SU-DHL-6 (cell line): Measurements from ENCODE around the gene AFF4.

Experiments
- H2AFZ ChIP-seq: fragments of 200-600 bp; sonication (generic); 2 replicates; pipeline ENCODE4 v1.6.1; 2014; ENCODE audit warnings: low read depth, mild to moderate bottlenecking, moderate library complexity, mixed read lengths, antibody characterized with exemption, low read length; ENCODE audit not compliant: severe bottlenecking
- H3F3A ChIP-seq: fragments of 200-600 bp; shearing (Covaris generic); 2 replicates; pipeline ENCODE4 v1.6.0; 2016; ENCODE audit warnings: antibody characterized with exemption, mild to moderate bottlenecking; ENCODE audit not compliant: insufficient read depth
- H3K27ac ChIP-seq: fragments of 200-600 bp; sonication (generic); 2 replicates; pipeline ENCODE4 v1.5.1; 2016; ENCODE audit warnings: low read depth, mild to moderate bottlenecking, low read length, moderate library complexity, mixed read lengths
- H3K27me3 ChIP-seq: fragments of 200-600 bp; sonication (generic), shearing (Covaris generic); 2 replicates; pipeline ENCODE4 v1.6.0; 2014; ENCODE audit warnings: mild to moderate bottlenecking, low read length
- H3K36me3 ChIP-seq: fragments of 200-600 bp; sonication (generic); 2 replicates; pipeline ENCODE4 v1.6.1; 2014; ENCODE audit warnings: mild to moderate bottlenecking, low read length, mixed read lengths
- H3K4me2 ChIP-seq: fragments of 300-600, 200-600 bp; shearing (Covaris generic), sonication (generic); 2 replicates; pipeline ENCODE4 v1.6.0; 2014; ENCODE audit warnings: low read length, low read depth, mild to moderate bottlenecking; ENCODE audit not compliant: poor library complexity, severe bottlenecking
- H3K4me3 ChIP-seq: fragments of 200-600 bp; sonication (generic); 2 replicates; pipeline ENCODE4 v1.5.1; 2014; ENCODE audit warnings: antibody characterized with exemption, low read length, mild to moderate bottlenecking, mixed read lengths; ENCODE audit not compliant: insufficient read depth, poor library complexity, severe bottlenecking
- H3K79me2 ChIP-seq: fragments of 200-600 bp; sonication (generic); 2 replicates; pipeline ENCODE4 v1.6.1; 2014; ENCODE audit warnings: mild to moderate bottlenecking, low read length, moderate library complexity; ENCODE audit not compliant: insufficient read depth
- H3K9ac ChIP-seq: fragments of 200-600 bp; sonication (generic); 2 replicates; pipeline ENCODE4 v1.7.0; 2014; ENCODE audit warnings: mild to moderate bottlenecking, low read length
- H3K9me2 ChIP-seq: fragments of 200-600 bp; sonication (generic); replicated peaks from 2 replicates; pipeline ENCODE4 v1.6.1; 2014; ENCODE audit warnings: low read length; ENCODE audit not compliant: insufficient read depth
- H3K9me3 ChIP-seq: fragments of 200-600 bp; sonication (generic); 2 replicates; pipeline ENCODE4 v1.6.1; 2014; ENCODE audit warnings: low read length, mixed read lengths; ENCODE audit not compliant: insufficient read depth
- H4K20me1 ChIP-seq: fragments of 200-600 bp; sonication (generic); 2 replicates; pipeline ENCODE4 v1.6.1; 2014; ENCODE audit warnings: low read depth, mild to moderate bottlenecking, antibody characterized with exemption, low read length, moderate library complexity, mixed read lengths
- EZH2phosphoT487 ChIP-seq: fragments of 200-600 bp; sonication (generic), shearing (Covaris generic); conservative IDR thresholded peaks from 2 replicates; pipeline ENCODE4 v1.6.1; 2018; ENCODE audit warnings: mild to moderate bottlenecking, antibody characterized with exemption, low read length, moderate library complexity, mixed read lengths
- TF ChIP-seq, protein P1 (sequence below): fragments of 200-600 bp; sonication (generic); IDR thresholded peaks from one replicate; pipeline ENCODE4 v1.5.1; 2017; ENCODE audit warnings: antibody characterized with exemption, mild to moderate bottlenecking, low read length, moderate library complexity; ENCODE audit not compliant: insufficient read depth, poor library complexity, severe bottlenecking

AFF4 gene

DNA sequence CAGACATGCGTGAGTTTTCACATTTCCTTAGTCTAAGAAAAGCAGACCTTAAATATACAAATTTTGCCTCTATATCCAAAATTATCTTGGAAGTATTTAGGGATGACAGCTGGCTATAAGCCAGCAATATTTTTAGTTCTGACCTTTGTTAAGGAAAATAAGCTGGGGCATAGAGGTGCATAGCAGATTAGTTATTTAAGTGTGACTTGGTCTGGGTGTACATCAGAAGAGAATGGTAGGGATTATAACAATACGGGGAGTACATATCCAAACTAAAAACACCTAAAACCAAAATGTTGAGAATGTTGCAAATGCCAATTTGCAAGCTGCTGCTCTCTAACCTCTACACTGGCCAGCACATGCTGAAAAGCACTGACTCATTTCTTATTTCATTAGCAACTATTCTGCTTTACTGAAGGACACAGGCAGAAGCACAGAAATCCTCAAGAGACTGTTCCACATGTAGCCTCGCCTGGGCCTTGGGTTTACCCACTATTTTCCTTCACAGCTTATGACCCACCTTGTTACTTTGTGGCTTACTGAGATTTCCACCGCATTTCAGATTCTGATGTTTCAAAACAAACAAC is 67.6 kb downstream of the AFF4 start:
- no peak overlapping the region for H3K9ac ChIP-seq
- no peaks in the 10 kb centered on the region for H3K9me3 ChIP-seq
- TF ChIP-seq EZH2phosphoT487: no peak
- TF ChIP-seq, protein P1, sequence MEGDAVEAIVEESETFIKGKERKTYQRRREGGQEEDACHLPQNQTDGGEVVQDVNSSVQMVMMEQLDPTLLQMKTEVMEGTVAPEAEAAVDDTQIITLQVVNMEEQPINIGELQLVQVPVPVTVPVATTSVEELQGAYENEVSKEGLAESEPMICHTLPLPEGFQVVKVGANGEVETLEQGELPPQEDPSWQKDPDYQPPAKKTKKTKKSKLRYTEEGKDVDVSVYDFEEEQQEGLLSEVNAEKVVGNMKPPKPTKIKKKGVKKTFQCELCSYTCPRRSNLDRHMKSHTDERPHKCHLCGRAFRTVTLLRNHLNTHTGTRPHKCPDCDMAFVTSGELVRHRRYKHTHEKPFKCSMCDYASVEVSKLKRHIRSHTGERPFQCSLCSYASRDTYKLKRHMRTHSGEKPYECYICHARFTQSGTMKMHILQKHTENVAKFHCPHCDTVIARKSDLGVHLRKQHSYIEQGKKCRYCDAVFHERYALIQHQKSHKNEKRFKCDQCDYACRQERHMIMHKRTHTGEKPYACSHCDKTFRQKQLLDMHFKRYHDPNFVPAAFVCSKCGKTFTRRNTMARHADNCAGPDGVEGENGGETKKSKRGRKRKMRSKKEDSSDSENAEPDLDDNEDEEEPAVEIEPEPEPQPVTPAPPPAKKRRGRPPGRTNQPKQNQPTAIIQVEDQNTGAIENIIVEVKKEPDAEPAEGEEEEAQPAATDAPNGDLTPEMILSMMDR: no peak
- H3K9me2 ChIP-seq: no peaks in the 10 kb centered on the region
- no peak overlapping the region for H2AFZ ChIP-seq
- H3K4me2 ChIP-seq: no peak overlapping the region
- H3K36me3 ChIP-seq: peaks cover 23% of the 10 kb centered on the region; the same call in 1 of the 2 replicates
- no peaks in the 10 kb centered on the region for H3F3A ChIP-seq
- no peaks in the 10 kb centered on the region for H4K20me1 ChIP-seq
- H3K27ac ChIP-seq: no peak overlapping the region
- H3K4me3 ChIP-seq: no peak overlapping the region
- H3K79me2 ChIP-seq: no peaks in the 10 kb centered on the region
- no peaks in the 10 kb centered on the region for H3K27me3 ChIP-seq

DNA sequence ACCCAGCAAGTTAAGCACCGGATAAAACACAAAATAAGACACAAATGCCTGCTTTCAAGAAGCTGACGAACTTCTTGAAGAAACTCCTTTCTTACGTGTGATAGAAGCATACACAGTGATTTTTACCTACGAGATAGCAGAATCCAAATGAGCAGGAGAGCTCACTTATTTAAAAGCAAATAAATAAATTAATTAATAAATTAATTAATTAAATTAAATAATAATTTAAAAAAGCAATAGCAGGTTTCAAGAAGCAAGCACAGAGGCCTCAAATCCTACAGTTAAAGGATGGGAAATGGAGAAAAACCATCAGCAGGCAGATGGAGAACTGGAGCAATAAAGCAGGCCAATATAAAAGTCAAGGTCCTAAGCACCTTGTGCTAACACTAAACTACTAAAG is 72.6 kb downstream of the AFF4 start:
- Histone ChIP-seq H3K27ac (no peak overlapping the region), H3K9ac (no peak overlapping the region), H3K4me3 (no peak overlapping the region), H3K79me2 (no peaks in the 10 kb centered on the region), H3K27me3 (no peaks in the 10 kb centered on the region), H3F3A (no peaks in the 10 kb centered on the region), H2AFZ (no peak overlapping the region), H3K9me2 (no peaks in the 10 kb centered on the region), H4K20me1 (no peaks in the 10 kb centered on the region), H3K36me3 (peaks cover 31% of the 10 kb centered on the region; the same call in 1 of the 2 replicates), H3K9me3 (no peaks in the 10 kb centered on the region), H3K4me2 (no peak overlapping the region)
- TF ChIP-seq EZH2phosphoT487: no peak
- TF ChIP-seq, protein P1: no peak

DNA sequence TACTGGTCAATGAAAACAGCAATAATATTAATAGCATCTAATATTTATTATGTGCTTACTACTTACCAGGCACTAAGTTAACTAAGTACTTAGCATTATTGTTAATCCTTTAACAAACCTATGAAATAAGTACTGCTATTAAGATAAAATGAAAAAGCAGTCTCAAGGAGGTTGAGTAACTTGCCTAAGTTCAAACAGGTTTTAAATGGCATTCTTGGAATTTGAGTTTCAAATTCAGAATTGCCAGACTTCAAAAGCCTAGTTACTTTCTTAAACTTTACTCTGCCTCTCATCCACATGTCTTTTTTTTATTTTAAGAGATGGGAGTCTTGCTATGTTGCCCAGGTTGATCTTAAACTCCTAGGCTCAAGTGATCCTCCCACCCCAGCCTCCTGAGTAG is 73.9 kb downstream of the AFF4 start:
- Histone ChIP-seq H3K27me3 (no peaks in the 10 kb centered on the region), H2AFZ (no peak overlapping the region), H3K9me2 (no peaks in the 10 kb centered on the region), H3K4me3 (no peak overlapping the region), H3K27ac (no peak overlapping the region), H3K9ac (no peak overlapping the region), H3K36me3 (peaks cover 24% of the 10 kb centered on the region; the same call in 1 of the 2 replicates), H3F3A (no peaks in the 10 kb centered on the region), H3K79me2 (no peaks in the 10 kb centered on the region), H4K20me1 (no peaks in the 10 kb centered on the region), H3K4me2 (no peak overlapping the region), H3K9me3 (no peaks in the 10 kb centered on the region)
- TF ChIP-seq EZH2phosphoT487: no peak
- TF ChIP-seq, protein P1: no peak
